ENCODE data around the gene FERMT1.
"Not testable (repeated sequence)": the region's sequence is repeated elsewhere in the genome, so short reads cannot be mapped to it uniquely, and the experiment has no call there.

FERMT1 gene

GRCh38 chr20:6115221-6115895 lies 7.5 kb downstream of the FERMT1 start:
- no peak for ATAC-seq
- DNase-seq, result no peak

GRCh38 chr20:6114696-6115095 lies 8.1 kb downstream of the FERMT1 start:
- DNase-seq (no peak), ATAC-seq (no peak)

GRCh38 chr20:6113951-6114350 lies 8.9 kb downstream of the FERMT1 start:
- no peak for ATAC-seq
- DNase-seq, result no peak

GRCh38 chr20:6112965-6113364 lies 9.9 kb downstream of the FERMT1 start:
- ATAC-seq, DNase-seq: not testable (repeated sequence)

GRCh38 chr20:6108330-6108729 lies 14.5 kb downstream of the FERMT1 start:
- no peak for DNase-seq
- ATAC-seq, result no peak

GRCh38 chr20:6104493-6105188 lies 18.2 kb downstream of the FERMT1 start:
- no peak for DNase-seq
- ATAC-seq, result no peak

GRCh38 chr20:6103301-6103700 lies 19.5 kb downstream of the FERMT1 start:
- ATAC-seq, result no peak
- DNase-seq, result no peak

GRCh38 chr20:6101346-6101745 lies 21.5 kb downstream of the FERMT1 start:
- DNase-seq (no peak), ATAC-seq (no peak)

GRCh38 chr20:6100246-6100645 lies 22.6 kb downstream of the FERMT1 start:
- no peak for DNase-seq

GRCh38 chr20:6099819-6100218 lies 23.0 kb downstream of the FERMT1 start:
- DNase-seq (no peak), ATAC-seq (no peak)

More at GRCh38 chr20:6100246-6100645, 22.6 kb downstream of the FERMT1 start:
- no peak for ATAC-seq

- DNase-seq (no peak), ATAC-seq (no peak)
Measured at GRCh38 chr20:6095409-6095808, 27.4 kb downstream of the FERMT1 start.

GRCh38 chr20:6094565-6094964 lies 28.3 kb downstream of the FERMT1 start:
- no peak for ATAC-seq
- no peak for DNase-seq

- DNase-seq (no peak), ATAC-seq (no peak)
Measured at GRCh38 chr20:6094063-6094462, 28.8 kb downstream of the FERMT1 start.

- no peak for ATAC-seq
- DNase-seq, result no peak
Measured at GRCh38 chr20:6091661-6092060, 31.2 kb downstream of the FERMT1 start.

- no peak for DNase-seq
Measured at GRCh38 chr20:6086868-6087267, 36.0 kb downstream of the FERMT1 start.

GRCh38 chr20:6083926-6084325 lies 38.9 kb downstream of the FERMT1 start:
- DNase-seq (no peak), ATAC-seq (no peak)

More at GRCh38 chr20:6086868-6087267, 36.0 kb downstream of the FERMT1 start:
- ATAC-seq, result no peak

- no peak for ATAC-seq
- no peak for DNase-seq
Measured at GRCh38 chr20:6081236-6081635, 41.6 kb downstream of the FERMT1 start.

- DNase-seq (no peak), ATAC-seq (no peak)
Measured at GRCh38 chr20:6079016-6079415, 43.8 kb downstream of the FERMT1 start.

- DNase-seq (no peak), ATAC-seq (no peak)
Measured at GRCh38 chr20:6075428-6076219, 47.2 kb downstream of the FERMT1 start.

- no peak for ATAC-seq
- DNase-seq, result no peak
Measured at GRCh38 chr20:6074784-6075183, 48.0 kb downstream of the FERMT1 start.

- no peak for DNase-seq
- no peak for ATAC-seq
Measured at GRCh38 chr20:6074145-6074561, 48.7 kb downstream of the FERMT1 start.

GRCh38 chr20:6070829-6071695 lies 51.8 kb downstream of the FERMT1 start:
- no peak for DNase-seq
- ATAC-seq, result no peak

Measured in stimulated activated naive CD8-positive, alpha-beta T cell treated with anti-CD3 and anti-CD28 coated beads, Interleukin-15, Interleukin-2, amounts not matched to agents 100 U/mL and 50 U/mL, for 24 hours (primary cell).